G401 (cell line): ENCODE results near the gene GABBR2. TPM values are rescaled to one million over a fixed set of nuclear protein-coding genes. Genes with fewer than 3 reads are reported as not detected.
"Not testable (repeated sequence)": the region's sequence is repeated elsewhere in the genome, so short reads cannot be mapped to it uniquely, and the experiment has no call there.

Source experiments
- DNase-seq: peaks from one replicate; pipeline ENCODE4 v3.0.0-alpha.2; 2015; ENCODE audit warnings: low spot score
- in situ Hi-C: cut with HindIII; loops from 2 replicates; pipeline ENCODE4 v1.10.0; 2016; ENCODE audit warnings: low sequenced_read_pairs, mixed read lengths
- total RNA-seq: library from RNA; depleted of rRNA; stranded (reverse); fragments of >200 nt; shearing (Covaris generic); gene quantifications from 2 replicates; pipeline ENCODE4 v1.2.3, GENCODE V29; 2014

Gene GABBR2
- total RNA-seq, 1 experiment from 2014 or later, result not detected

GRCh38 chr9:98311541-98311940, 397.2 kb downstream of the GABBR2 start:
- DNase-seq, result peak; percentile 9
- in situ Hi-C loops, result no loop called here

- DNase-seq, result peak; percentile 50
- in situ Hi-C loops, result no loop called here
Observed at GRCh38 chr9:98310752-98311392, 397.9 kb downstream of the GABBR2 start.

- in situ Hi-C loops, result no loop called here
- no peak for DNase-seq
Observed at GRCh38 chr9:98306384-98307145, 402.2 kb downstream of the GABBR2 start.

GRCh38 chr9:98304381-98304780, 404.4 kb downstream of the GABBR2 start:
- DNase-seq, result no peak
- in situ Hi-C loops, result no loop called here

- no peak for DNase-seq
- in situ Hi-C loops, result no loop called here
Observed at GRCh38 chr9:98303633-98304125, 405.1 kb downstream of the GABBR2 start.

GRCh38 chr9:98302938-98303632, 405.6 kb downstream of the GABBR2 start:
- in situ Hi-C loops, result no loop called here
- no peak for DNase-seq

GRCh38 chr9:98302150-98302549, 406.6 kb downstream of the GABBR2 start:
- in situ Hi-C loops, result no loop called here
- DNase-seq, result no peak

- DNase-seq, result no peak
- in situ Hi-C loops, result no loop called here
Observed at GRCh38 chr9:98300611-98301010, 408.1 kb downstream of the GABBR2 start.

GRCh38 chr9:98298476-98298875, 410.3 kb downstream of the GABBR2 start:
- in situ Hi-C loops, result no loop called here
- DNase-seq, result no peak

GRCh38 chr9:98295824-98296223, 412.9 kb downstream of the GABBR2 start:
- in situ Hi-C loops, result no loop called here
- DNase-seq, result no peak

GRCh38 chr9:98291820-98292219, 416.9 kb downstream of the GABBR2 start:
- DNase-seq, result no peak
- in situ Hi-C loops, result no loop called here

GRCh38 chr9:98290411-98290810, 418.3 kb downstream of the GABBR2 start:
- in situ Hi-C loops, result no loop called here
- DNase-seq, result no peak

GRCh38 chr9:98289614-98290201, 419.0 kb downstream of the GABBR2 start:
- in situ Hi-C loops, result no loop called here
- DNase-seq, result no peak

- DNase-seq, result no peak
- in situ Hi-C loops, result no loop called here
Observed at GRCh38 chr9:98288881-98289280, 419.9 kb downstream of the GABBR2 start.

GRCh38 chr9:98287384-98287783, 421.4 kb downstream of the GABBR2 start:
- DNase-seq, result no peak
- in situ Hi-C loops, result no loop called here

GRCh38 chr9:98285446-98285845, 423.3 kb downstream of the GABBR2 start:
- DNase-seq, result no peak
- in situ Hi-C loops, result no loop called here

GRCh38 chr9:98284754-98285153, 424.0 kb downstream of the GABBR2 start:
- in situ Hi-C loops, result no loop called here
- no peak for DNase-seq

GRCh38 chr9:98283143-98283542, 425.6 kb downstream of the GABBR2 start:
- in situ Hi-C loops, DNase-seq: not testable (repeated sequence)

GRCh38 chr9:98281281-98281680, 427.5 kb downstream of the GABBR2 start:
- DNase-seq, result no peak
- in situ Hi-C loops, result no loop called here

- no peak for DNase-seq
- in situ Hi-C loops, result no loop called here
Observed at GRCh38 chr9:98280574-98280973, 428.2 kb downstream of the GABBR2 start.
